HG03108 (cell line): Measurements from ENCODE around the gene CDH23.

Experiments
- ATAC-seq: cut with Tn5 transposase; IDR thresholded peaks from one replicate; pipeline ENCODE4 v1.9.1; 2021; ENCODE audit warnings: moderate library complexity; ENCODE audit not compliant: unreplicated experiment

CDH23 gene

DNA sequence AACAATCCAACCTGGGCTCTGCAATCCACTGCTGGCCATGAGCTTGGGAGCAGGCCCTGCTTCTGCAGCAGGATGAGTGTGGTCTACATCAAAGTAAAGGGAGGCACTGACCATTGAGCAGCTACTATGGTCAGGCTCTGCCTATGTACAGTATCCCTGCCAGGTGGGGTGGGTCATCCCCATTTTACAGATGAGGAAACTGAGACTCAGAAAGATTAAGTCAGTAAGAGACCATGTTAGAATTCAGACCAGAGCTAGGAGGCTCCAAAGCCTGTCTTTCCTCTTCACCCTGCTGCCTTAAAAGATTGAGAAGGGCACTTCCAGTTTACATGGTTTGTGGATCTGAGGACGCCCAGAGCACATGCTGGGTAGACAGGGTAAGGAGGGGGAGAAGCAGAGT, 27.1 kb upstream of the CDH23 start:
- no peak for ATAC-seq

DNA sequence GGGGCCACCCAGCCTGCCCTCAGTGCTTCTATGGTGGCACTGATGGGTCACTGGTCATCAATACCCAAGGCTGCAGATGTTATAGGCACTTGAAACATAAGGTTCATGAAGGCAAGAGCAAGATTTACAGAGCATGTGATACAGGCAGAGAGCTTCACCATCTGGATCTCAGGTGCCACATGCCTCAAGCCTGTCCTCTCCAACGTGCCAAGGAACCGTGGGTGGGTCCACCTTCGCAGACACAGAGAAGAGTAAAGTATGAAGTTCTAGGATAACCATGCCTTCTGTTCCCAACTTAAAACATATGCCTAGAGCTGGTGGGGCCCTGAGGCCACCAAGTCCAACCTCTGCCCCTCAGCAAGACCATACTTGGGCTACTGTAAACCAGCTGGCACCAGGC, 26.7 kb upstream of the CDH23 start:
- no peak for ATAC-seq

DNA sequence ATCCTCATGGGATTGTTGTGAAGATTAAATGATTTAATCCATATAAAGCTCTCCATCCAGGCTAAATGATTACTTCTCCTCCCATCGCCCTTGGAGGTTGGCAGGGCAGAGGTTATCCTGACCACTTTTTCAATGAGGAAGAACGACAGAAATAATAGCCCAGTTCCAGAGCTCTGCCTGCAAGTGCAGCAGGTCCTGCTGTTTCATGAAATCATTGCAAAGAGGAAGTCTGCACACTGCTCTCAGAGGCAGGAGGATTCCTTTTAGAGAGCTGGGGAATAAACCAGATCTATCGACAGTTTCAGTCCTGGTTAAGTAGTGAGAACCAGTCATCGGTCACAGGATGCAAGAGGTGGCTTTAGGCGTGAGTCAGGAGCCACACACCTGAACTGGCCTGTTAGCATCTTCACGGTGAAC, 25.0 kb upstream of the CDH23 start:
- peak; percentile 58 for ATAC-seq

DNA sequence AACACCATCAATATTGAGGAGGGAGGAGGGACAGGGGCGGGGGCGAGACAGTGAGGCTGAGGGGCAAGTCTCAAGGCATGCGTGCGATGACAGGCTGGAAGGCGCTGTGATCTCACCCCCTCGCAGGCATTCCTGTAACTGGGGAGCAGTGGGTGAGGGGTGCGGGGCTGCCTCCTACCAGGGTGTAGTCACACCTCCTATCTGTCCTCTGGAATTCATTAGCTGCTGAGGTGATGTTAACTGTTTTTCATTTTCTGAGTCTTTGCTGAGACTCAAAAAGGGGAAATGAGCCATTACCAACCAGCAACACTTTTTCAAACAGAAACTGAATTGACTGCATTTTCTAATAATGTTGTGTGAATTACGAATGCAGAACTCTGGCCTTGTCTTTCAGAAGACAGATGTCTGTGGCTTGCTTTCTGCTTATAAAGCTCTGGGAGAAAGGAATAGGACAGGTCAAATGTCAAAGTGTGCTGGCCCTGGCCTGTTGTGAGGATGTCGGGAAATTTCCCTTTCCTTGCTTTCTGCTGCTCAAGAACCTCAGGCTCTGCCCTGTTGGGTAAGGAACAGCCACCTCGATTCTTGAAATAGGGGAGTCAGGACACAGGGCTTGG, 23.7 kb upstream of the CDH23 start:
- ATAC-seq: peak; percentile 45

GRCh38 chr10:71374481-71375233, 22.1 kb upstream of the CDH23 start:
- ATAC-seq: no peak

DNA sequence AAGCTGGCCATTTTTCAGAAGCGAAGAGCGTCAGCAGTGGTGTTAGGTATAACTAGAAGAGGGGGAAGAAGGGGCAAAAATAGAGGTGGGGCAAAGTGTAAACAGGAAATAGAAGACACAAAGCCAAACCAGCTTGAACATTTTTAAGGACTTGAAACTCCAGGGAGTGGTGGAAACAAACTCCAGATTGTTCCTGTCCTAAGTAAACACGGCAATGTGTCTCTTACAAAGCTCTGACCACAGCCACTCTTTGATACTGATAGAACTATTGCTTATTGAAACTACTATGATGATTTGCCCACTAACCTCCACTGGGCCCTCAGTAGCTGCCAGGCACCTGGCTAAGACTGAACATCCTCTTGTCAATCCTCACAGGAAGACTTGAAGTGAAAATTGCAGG, 20.8 kb upstream of the CDH23 start:
- no peak for ATAC-seq

- ATAC-seq: no peak
Measured at GRCh38 chr10:71378336-71379117, 18.2 kb upstream of the CDH23 start.

- no peak for ATAC-seq
Measured at GRCh38 chr10:71379118-71379766, 17.5 kb upstream of the CDH23 start.

- no peak for ATAC-seq
Measured at GRCh38 chr10:71380841-71381240, 15.9 kb upstream of the CDH23 start.

- no peak for ATAC-seq
Measured at GRCh38 chr10:71381611-71382010, 15.1 kb upstream of the CDH23 start.

- ATAC-seq: no peak
Measured at GRCh38 chr10:71382028-71382427, 14.7 kb upstream of the CDH23 start.

DNA sequence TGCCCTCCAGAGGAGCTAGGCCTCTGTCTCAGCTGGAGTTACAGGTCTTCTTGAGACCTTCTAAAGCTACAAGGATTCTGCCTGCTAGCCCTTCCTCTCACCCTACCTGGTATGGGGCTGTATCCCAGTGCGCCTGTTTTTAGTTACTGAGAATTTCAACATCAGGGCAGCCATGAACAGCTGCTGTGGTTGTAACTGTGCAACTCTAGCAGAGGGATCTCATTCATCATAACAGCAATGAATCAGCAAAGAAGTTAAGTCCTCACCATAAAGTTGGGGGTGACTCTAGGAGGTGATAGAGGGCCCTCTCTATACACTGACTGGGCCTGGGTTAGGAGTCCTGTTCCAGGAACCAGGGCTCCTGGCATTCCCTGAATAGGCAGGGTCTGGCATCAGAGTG, 14.0 kb upstream of the CDH23 start:
- no peak for ATAC-seq

- ATAC-seq: peak; percentile 74
Measured at GRCh38 chr10:71383972-71384687, 12.6 kb upstream of the CDH23 start.

DNA sequence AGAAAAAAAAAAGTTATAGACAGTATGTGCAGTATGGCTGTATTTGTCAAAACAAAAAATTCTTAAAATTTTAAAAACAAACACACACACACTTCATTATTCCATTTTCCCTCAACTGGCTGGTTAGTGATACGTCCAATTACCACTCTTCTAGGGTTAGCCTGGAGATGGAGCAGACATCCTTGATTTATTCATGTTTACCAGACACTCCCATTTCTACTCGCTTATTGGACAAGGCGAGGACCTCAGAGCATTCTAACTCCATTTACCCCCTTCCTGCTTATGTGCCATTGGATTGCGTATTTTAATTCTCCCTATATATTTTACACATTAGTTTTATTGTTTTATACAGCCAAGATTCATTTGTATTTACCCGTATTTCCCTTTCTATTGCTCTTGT, 8.5 kb upstream of the CDH23 start:
- no peak for ATAC-seq

DNA sequence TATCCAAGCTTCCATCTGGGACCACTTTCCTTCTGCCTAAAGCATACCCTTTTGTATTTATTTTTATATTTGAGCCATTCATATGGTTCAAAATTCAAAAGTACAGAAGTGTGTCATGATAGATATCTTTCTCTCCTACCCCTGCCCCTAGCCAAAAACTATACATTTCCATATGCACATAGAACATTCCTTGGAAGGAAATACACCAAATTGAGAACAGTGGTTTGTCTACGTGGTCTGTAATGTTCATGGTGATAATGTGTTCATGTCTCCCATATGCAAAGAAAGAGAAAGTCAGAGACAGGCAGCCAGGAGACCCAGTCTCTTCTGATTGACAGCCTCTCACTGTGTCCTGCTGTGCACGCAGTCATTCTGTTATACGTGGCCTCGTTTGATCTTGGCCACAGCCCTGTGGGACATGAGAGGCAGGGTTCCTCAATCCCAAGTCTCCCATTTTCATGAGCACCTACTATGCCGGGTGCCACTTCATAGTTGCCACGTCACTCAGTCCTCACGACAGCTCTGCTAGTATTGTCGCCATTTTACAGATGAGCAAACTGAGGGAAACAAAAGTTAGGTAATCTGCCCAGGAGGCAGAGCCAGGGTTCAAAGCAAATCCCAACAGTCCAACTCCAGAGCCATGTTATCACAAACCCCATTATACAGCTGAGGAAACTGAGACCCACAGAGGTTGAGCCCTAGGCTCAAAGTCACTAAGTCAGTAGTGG, 8.0 kb upstream of the CDH23 start:
- no peak for ATAC-seq

DNA sequence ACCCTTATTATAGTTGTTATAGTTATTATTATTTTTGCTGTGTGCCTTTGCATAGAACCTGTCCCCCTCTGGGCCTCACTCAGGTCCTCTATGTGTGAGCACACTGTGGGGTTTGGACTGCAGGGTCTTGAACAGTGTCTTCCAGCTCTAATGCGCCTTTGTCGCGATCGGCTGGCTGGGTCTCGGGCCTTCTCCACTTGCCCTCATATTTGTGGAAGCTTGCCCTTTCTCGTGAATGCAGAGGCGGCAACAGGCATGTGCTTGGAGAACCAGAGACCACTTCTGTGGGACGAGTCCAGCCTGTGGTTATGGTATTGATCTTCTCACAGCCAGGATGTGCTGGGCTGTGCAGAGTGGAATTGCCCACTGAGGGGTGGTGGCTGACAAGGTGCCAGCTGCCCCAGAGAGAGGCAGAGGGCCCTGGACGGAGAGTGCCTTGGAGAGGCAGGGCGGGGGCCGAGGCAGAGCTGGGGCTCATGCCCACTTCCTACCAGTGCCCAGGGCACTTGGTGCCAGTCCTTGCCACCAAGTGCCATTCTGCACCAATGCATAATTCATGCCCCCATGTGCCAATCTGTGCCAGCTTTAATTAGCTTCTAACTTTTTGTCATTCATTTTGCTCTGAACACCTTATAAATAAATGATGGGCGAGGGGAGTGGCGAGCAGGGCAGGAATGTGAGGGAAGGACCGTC, 6.8 kb upstream of the CDH23 start:
- ATAC-seq: no peak

GRCh38 chr10:71390461-71390835, 6.3 kb upstream of the CDH23 start:
- ATAC-seq: no peak

GRCh38 chr10:71390921-71391690, 5.6 kb upstream of the CDH23 start:
- no peak for ATAC-seq

GRCh38 chr10:71391701-71392100, 5.0 kb upstream of the CDH23 start:
- ATAC-seq: no peak
